GM19023 (cell line): Measurements from ENCODE around the gene CTXN3.

Source experiments
- ATAC-seq: cut with Tn5 transposase; IDR thresholded peaks from one replicate; pipeline ENCODE4 v1.9.1; 2021; ENCODE audit warnings: mild to moderate bottlenecking, moderate library complexity; ENCODE audit not compliant: unreplicated experiment

Gene CTXN3

GRCh38 chr5:127696683-127697082 is 47.8 kb downstream of the CTXN3 start:
- no peak for ATAC-seq

GRCh38 chr5:127697894-127698600 is 49.2 kb downstream of the CTXN3 start:
- no peak for ATAC-seq

- no peak for ATAC-seq
These were observed 50.5 kb downstream of the CTXN3 start for GRCh38 chr5:127699416-127699815.

DNA sequence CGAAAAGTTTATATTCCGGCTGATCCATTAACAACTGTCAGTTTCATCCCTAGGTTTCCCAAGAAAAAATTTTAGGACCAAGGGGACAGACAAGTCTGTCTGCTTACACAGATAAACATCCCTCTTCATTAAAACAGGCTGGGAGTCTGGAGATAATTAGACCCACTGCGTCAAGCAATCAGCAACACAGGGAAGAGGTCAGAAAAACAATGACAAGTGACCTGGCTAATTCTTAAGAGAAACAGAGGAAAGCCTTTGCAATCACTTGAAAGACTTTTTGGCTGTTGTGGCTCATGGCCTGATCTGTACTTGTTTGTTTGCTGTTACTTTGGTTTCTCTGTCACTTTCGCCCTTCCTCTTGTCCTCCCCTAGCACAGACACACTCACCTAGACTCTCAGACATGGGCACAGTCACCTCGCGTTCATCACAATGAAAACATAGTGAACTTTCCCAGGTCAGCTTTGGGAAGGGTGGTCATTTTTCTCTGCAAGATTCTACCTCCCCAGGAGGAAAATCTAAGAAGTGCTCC is 51.4 kb downstream of the CTXN3 start:
- no peak for ATAC-seq

GRCh38 chr5:127702434-127702833 is 53.6 kb downstream of the CTXN3 start:
- ATAC-seq, result no peak

- ATAC-seq, result no peak
These were observed 54.2 kb downstream of the CTXN3 start, which contains the start of gene CCDC192 for GRCh38 chr5:127702926-127703561. Gene CCDC192 (plus strand): TSS chr5:127703391. CDS start chr5:127703446, 55 bp downstream.

DNA sequence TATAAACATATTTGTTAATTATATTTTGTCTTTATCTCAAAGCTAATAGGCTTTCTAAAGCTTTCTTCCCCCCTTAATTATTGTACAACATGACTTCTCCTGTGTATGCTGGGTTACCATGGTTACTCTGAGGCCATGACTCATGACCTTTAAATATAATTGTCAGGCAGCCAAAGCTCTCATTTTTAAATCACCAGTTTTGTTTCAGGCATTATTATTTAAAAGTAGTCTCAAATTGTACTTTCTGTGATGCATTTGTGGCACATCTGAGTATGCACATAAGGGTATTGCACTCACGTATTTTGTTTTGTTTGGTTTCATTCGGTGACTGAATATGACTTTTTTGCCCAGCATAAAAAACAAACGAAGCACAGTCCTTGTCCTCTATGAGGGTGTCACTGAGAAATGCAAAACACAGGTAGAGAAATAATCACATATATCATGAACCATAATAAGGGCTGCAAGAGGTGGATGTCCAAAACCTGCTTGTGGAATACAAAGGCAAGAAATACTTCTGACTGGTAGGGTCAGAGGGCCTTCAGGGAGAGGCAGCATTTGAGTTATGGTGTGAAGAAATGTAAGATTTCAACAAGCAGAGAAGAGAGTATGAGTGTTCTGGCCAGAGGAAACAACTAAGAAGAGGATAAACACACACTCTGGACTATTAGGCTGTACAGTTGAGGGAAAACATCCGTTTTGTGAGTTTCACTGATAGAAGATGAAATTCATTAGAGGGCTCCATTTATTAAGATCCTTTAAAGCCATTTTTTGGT is 56.4 kb downstream of the CTXN3 start:
- ATAC-seq, result no peak

GRCh38 chr5:127706691-127707090 is 57.8 kb downstream of the CTXN3 start:
- no peak for ATAC-seq

DNA sequence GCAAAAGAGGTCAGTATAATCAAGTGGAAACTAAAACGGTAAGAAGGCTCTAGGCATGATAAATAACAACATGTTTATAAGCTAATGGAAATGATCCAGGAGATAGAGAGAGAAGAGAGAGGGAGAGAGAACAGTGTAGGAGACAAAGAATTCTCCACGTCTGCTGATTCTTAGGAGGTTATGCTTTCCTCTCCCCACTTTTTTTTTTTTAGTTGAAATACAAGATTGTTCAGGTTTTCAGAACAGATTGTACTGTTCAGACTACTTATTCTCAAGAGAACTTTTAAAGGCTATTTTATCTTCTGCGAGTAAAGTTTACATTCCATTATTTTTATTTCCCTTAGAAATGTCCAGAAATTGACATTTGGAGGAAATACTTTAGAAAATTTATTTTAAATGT is 58.3 kb downstream of the CTXN3 start:
- no peak for ATAC-seq
